OCI-LY7 (cell line): ENCODE measurements around the gene PFKL.

Experiments used
- CTCF ChIP-seq: fragments of 200-600 bp; sonication (generic); conservative IDR thresholded peaks from 2 replicates; pipeline ENCODE4 v1.5.1; 2014; ENCODE audit warnings: mild to moderate bottlenecking, antibody characterized with exemption, low read length, moderate library complexity, mixed read lengths
- EZH2phosphoT487 ChIP-seq: fragments of 200-600 bp; sonication (generic); IDR thresholded peaks from 2 replicates; pipeline ENCODE4 v1.6.1; 2018; ENCODE audit warnings: low read depth, borderline replicate concordance, mild to moderate bottlenecking, mixed run types, antibody characterized with exemption, low read length, moderate library complexity, mixed read lengths

DNA sequence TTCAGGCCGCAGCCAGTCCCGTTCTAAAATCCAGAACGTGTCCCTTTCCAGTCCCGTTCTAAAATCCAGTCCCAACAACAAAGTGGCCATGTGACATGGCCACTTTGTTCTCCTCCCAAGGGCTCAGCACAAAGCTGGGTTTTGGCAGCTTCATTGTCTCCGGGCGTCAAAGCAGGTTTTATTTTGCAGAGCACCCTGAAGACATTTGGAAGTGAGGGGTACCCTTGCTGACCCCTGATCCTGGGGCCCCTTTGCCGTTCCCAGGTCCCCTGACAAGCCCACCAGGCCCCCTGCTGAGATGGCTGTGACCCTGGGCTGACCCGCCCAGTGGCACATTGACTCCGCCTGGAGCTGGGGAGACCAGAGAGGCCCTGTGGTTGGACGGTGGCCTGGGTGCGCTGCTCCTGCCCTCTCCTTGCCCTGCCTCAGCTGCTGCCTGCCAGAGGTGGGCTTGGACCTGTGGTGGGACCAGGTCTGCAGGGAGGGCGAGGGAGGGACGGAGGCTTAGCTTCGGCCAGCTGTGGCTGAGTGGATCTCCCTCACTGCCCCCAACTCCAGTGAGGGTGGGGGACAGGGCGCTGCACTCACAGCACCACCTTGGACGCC is 4.3 kb downstream of the PFKL start:
- no peak for TF ChIP-seq EZH2phosphoT487
- TF ChIP-seq CTCF = no peak
